H9 (cell line): ENCODE data around the gene SLC15A5. TPM values are rescaled to one million over a fixed set of nuclear protein-coding genes. Genes with fewer than 3 reads are reported as not detected.

Source experiments
- DNase-seq: peaks from one replicate; pipeline ENCODE4 v3.0.0-alpha.2; 2017
- H2AFZ ChIP-seq: one replicate; pipeline ENCODE4 v1.6.1; 2013; ENCODE audit warnings: mild to moderate bottlenecking, low read length, control low read depth, moderate library complexity
- H2AK5ac ChIP-seq: 2 replicates; pipeline ENCODE4 v1.6.1; 2013; ENCODE audit warnings: low read length, control low read depth, mixed read lengths; ENCODE audit not compliant: insufficient read length
- H2BK120ac ChIP-seq: one replicate; pipeline ENCODE4 v1.6.1; 2013; ENCODE audit warnings: low read depth, mild to moderate bottlenecking, low read length, control low read depth, inconsistent platforms; ENCODE audit not compliant: poor library complexity, severe bottlenecking
- H2BK12ac ChIP-seq: 2 replicates; pipeline ENCODE4 v1.6.1; 2013; ENCODE audit warnings: low read length, control low read depth, mixed read lengths, low read depth; ENCODE audit not compliant: insufficient read length
- H2BK15ac ChIP-seq: 2 replicates; pipeline ENCODE4 v1.6.1; 2013; ENCODE audit warnings: low read depth, low read length, control low read depth
- H2BK20ac ChIP-seq: one replicate; pipeline ENCODE4 v1.6.1; 2013; ENCODE audit warnings: low read depth, mild to moderate bottlenecking, low read length, control low read depth, inconsistent platforms; ENCODE audit not compliant: poor library complexity, severe bottlenecking
- H2BK5ac ChIP-seq: 2 replicates; pipeline ENCODE4 v1.6.1; 2013; ENCODE audit warnings: low read length, control low read depth, mixed read lengths; ENCODE audit not compliant: insufficient read length
- H3K14ac ChIP-seq: 2 replicates; pipeline ENCODE4 v1.6.1; 2013; ENCODE audit warnings: low read length, control low read depth; ENCODE audit not compliant: insufficient read depth
- H3K18ac ChIP-seq: 2 replicates; pipeline ENCODE4 v1.6.1; 2013; ENCODE audit warnings: low read depth, mild to moderate bottlenecking, mixed read lengths, low read length, control low read depth; ENCODE audit not compliant: insufficient read length
- H3K23ac ChIP-seq: 2 replicates; pipeline ENCODE4 v1.6.1; 2013; ENCODE audit warnings: low read length, control low read depth, mixed read lengths, low read depth; ENCODE audit not compliant: insufficient read length
- H3K23me2 ChIP-seq: 2 replicates; pipeline ENCODE4 v1.6.1; 2013; ENCODE audit warnings: low read depth, mild to moderate bottlenecking, mixed read lengths, low read length, control low read depth; ENCODE audit not compliant: insufficient read length, poor library complexity, severe bottlenecking
- H3K27ac ChIP-seq: 2 replicates; pipeline ENCODE4 v1.5.1; 2013; ENCODE audit warnings: low read length, control low read depth, mixed read lengths, low read depth; ENCODE audit not compliant: insufficient read length
- H3K27me3 ChIP-seq: 2 replicates; pipeline ENCODE4 v1.6.1; 2013; ENCODE audit warnings: low read length, control low read depth, inconsistent platforms; ENCODE audit not compliant: insufficient read depth
- H3K4ac ChIP-seq: 2 replicates; pipeline ENCODE4 v1.6.1; 2013; ENCODE audit warnings: low read depth, mild to moderate bottlenecking, control low read depth, inconsistent platforms, low read length, moderate library complexity
- H3K4me1 ChIP-seq: 2 replicates; pipeline ENCODE4 v1.6.1; 2013; ENCODE audit warnings: low read length, control low read depth, inconsistent platforms; ENCODE audit not compliant: insufficient read depth
- H3K4me2 ChIP-seq: 2 replicates; pipeline ENCODE4 v1.6.1; 2013; ENCODE audit warnings: low read length, control low read depth, mixed read lengths; ENCODE audit not compliant: insufficient read length, insufficient read depth
- H3K56ac ChIP-seq: 2 replicates; pipeline ENCODE4 v1.6.1; 2013; ENCODE audit warnings: low read depth, mild to moderate bottlenecking, mixed read lengths, low read length, control low read depth; ENCODE audit not compliant: insufficient read length
- H3K79me1 ChIP-seq: 2 replicates; pipeline ENCODE4 v1.6.1; 2013; ENCODE audit warnings: low read depth, mild to moderate bottlenecking, moderate library complexity, low read length, control low read depth, inconsistent platforms; ENCODE audit not compliant: insufficient read depth, poor library complexity, severe bottlenecking
- H3K79me2 ChIP-seq: 2 replicates; pipeline ENCODE4 v1.6.1; 2013; ENCODE audit warnings: low read length, control low read depth, inconsistent platforms; ENCODE audit not compliant: insufficient read depth
- H3K9ac ChIP-seq: 2 replicates; pipeline ENCODE4 v1.6.1; 2013; ENCODE audit warnings: low read length, control low read depth, mixed read lengths; ENCODE audit not compliant: insufficient read length; ENCODE audit errors: extremely low read depth
- H3K9me3 ChIP-seq: one replicate; pipeline ENCODE4 v1.6.1; 2013; ENCODE audit warnings: low read depth, low read length, inconsistent platforms; ENCODE audit not compliant: control insufficient read depth
- H3T11ph ChIP-seq: one replicate; pipeline ENCODE4 v1.6.1; 2013; ENCODE audit warnings: mild to moderate bottlenecking, low read length, control low read depth, inconsistent platforms
- H4K20me1 ChIP-seq: one replicate; pipeline ENCODE4 v1.6.1; 2013; ENCODE audit not compliant: control insufficient read depth, insufficient read length, insufficient read depth
- H4K5ac ChIP-seq: 2 replicates; pipeline ENCODE4 v1.6.1; 2013; ENCODE audit warnings: low read depth, mild to moderate bottlenecking, mixed read lengths, low read length, control low read depth; ENCODE audit not compliant: insufficient read length
- H4K8ac ChIP-seq: replicated peaks from 2 replicates; pipeline ENCODE4 v1.6.1; 2013; ENCODE audit warnings: low read length, control low read depth, mixed read lengths, low read depth; ENCODE audit not compliant: insufficient read length
- H4K91ac ChIP-seq: 2 replicates; pipeline ENCODE4 v1.6.1; 2013; ENCODE audit warnings: low read depth, mild to moderate bottlenecking, moderate library complexity, mixed read lengths, low read length, control low read depth; ENCODE audit not compliant: insufficient read length
- H3K27ac Mint-ChIP-seq, 3 experiments: 2 replicates in 2 of 3; 3 replicates in 1 of 3; pipeline ENCODE4 v1.8.0; 2020 to 2021; ENCODE audit warnings: mixed read lengths in 3 of 3, mild to moderate bottlenecking in 1 of 3, moderate library complexity in 1 of 3
- H3K27me3 Mint-ChIP-seq: 2 replicates; pipeline ENCODE4 v1.8.0; 2021; ENCODE audit warnings: low read depth, mild to moderate bottlenecking, moderate library complexity, mixed read lengths
- H3K36me3 Mint-ChIP-seq, 3 experiments: 2 replicates in 2 of 3; 3 replicates in 1 of 3; pipeline ENCODE4 v1.8.0; 2020 to 2021; ENCODE audit warnings: low read depth in 3 of 3, mixed read lengths in 3 of 3; ENCODE audit not compliant: insufficient read depth in 1 of 3
- H3K4me1 Mint-ChIP-seq, 2 experiments: 2 replicates each; pipeline ENCODE4 v1.8.0; 2020; ENCODE audit warnings: mixed read lengths in 2 of 2
- H3K4me3 Mint-ChIP-seq, 2 experiments: 2 replicates in 1 of 2; 3 replicates in 1 of 2; pipeline ENCODE4 v1.8.0; 2020 to 2021; ENCODE audit warnings: mild to moderate bottlenecking in 2 of 2, mixed read lengths in 2 of 2, moderate library complexity in 1 of 2
- H3K9me3 Mint-ChIP-seq, 2 experiments: 2 replicates in 1 of 2; 3 replicates in 1 of 2; pipeline ENCODE4 v1.8.0; 2020; ENCODE audit warnings: mild to moderate bottlenecking in 2 of 2, mixed read lengths in 2 of 2, moderate library complexity in 1 of 2
- CTCF ChIP-seq: fragments of 200-600 bp; sonication (generic); conservative IDR thresholded peaks from 3 replicates; pipeline ENCODE4 v1.8.0; 2021; ENCODE audit warnings: antibody characterized with exemption, mild to moderate bottlenecking
- WGBS: extraction: QIAGEN DNeasy Blood & Tissue Kit; methylation state at CpG from one replicate; pipeline ENCODE4 v1.1.7; 2013; ENCODE audit warnings: missing lambda C conversion rate, low lambda C conversion rate, mixed read lengths; ENCODE audit not compliant: insufficient read length; ENCODE audit errors: extremely low coverage; 5-methylcytosine and 5-hydroxymethylcytosine counted together
- total RNA-seq: library from RNA; stranded (reverse); gene quantifications from 2 replicates; pipeline ENCODE4 v1.2.1, GENCODE V29; 2021

SLC15A5 gene
- total RNA-seq, 1 experiment from 2014 or later: not detected

DNA sequence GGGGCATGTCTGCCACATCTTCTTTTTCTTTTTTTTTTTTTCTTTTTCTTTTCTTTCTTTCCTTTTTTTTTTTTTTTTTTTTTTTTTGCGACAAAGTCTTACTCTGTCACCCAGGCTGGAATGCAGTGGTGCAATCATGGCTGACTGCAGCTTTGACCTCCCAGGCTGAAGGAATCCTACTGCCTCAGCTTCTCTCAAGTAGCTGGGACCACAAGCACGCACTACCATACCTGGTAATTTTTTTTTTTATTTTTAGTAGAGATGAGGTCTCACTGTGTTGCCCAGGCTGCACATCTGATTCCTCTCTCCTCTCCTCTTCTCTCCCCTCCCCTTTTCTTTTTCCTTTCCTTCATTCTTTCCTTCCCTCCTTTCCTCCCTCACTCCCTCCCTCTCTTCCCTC, 18.5 kb downstream of the SLC15A5 start:
- H3K27me3 ChIP-seq: no peaks in the 10 kb centered on the region
- H3K14ac ChIP-seq: no peak overlapping the region
- H2BK20ac ChIP-seq: no peak overlapping the region
- no peak overlapping the region for H3T11ph ChIP-seq
- no peak overlapping the region for H3K4ac ChIP-seq
- H3K79me2 ChIP-seq: no peaks in the 10 kb centered on the region
- no peak overlapping the region for H2BK15ac ChIP-seq
- TF ChIP-seq CTCF: no peak
- H4K20me1 ChIP-seq: no peaks in the 10 kb centered on the region
- no peak overlapping the region for H2BK12ac ChIP-seq
- H2BK5ac ChIP-seq: no peak overlapping the region
- Mint-ChIP-seq H3K9me3 (peaks cover 12% of the 10 kb centered on the region in 2 experiments), H3K4me3 (no peak overlapping the region), H3K27me3 (no peaks in the 10 kb centered on the region), H3K4me1 (no peaks in the 10 kb centered on the region), H3K27ac (no peak overlapping the region; a peak in 1 of 7 replicates), H3K36me3 (peaks cover 7 to 12% (median 12%) of the 10 kb centered on the region in 3 experiments)
- H3K23ac ChIP-seq: no peak overlapping the region
- H4K5ac ChIP-seq: no peak overlapping the region
- no CpG with 5 or more reads among the region's 2 CpGs for WGBS
- no peaks in the 10 kb centered on the region for H3K79me1 ChIP-seq
- H3K9ac ChIP-seq: no peak overlapping the region
- no peaks in the 10 kb centered on the region for H3K4me1 ChIP-seq
- H4K91ac ChIP-seq: no peak overlapping the region
- no peak overlapping the region for H3K4me2 ChIP-seq
- no peak overlapping the region for H2AFZ ChIP-seq
- H3K27ac ChIP-seq: no peak overlapping the region
- H3K18ac ChIP-seq: no peak overlapping the region
- no peak overlapping the region for H4K8ac ChIP-seq
- H3K56ac ChIP-seq: no peak overlapping the region
- no peaks in the 10 kb centered on the region for H3K9me3 ChIP-seq
- no peaks in the 10 kb centered on the region for H3K23me2 ChIP-seq
- no peak overlapping the region for H2AK5ac ChIP-seq
- DNase-seq: no peak
- H2BK120ac ChIP-seq: no peak overlapping the region
